Endothelial cell of umbilical vein (primary cell): Measurements from ENCODE around the gene C16orf95. TPM values are rescaled to one million over a fixed set of nuclear protein-coding genes. Genes with fewer than 3 reads are reported as not detected.

Experiments
- BruUV-seq: library from RNA; stranded (reverse); fragments of 400-500 nt; replicated peaks from 2 replicates; lab custom pipeline; 2021; lab: Mats Ljungman, UMichigan
- CTCF ChIA-PET: fragments of 300-600, 350-600 bp; sonication (Branson Sonifier 250); formaldehyde crosslinking; loops from one replicate; lab custom pipeline; 2021; ENCODE audit warnings: antibody characterized with exemption, inconsistent platforms; lab: Charles Lee
- POLR2A ChIA-PET: fragments of 300-600, 350-600 bp; sonication (Branson Sonifier 250); formaldehyde crosslinking; loops from one replicate; lab custom pipeline; 2021; ENCODE audit warnings: antibody characterized with exemption, inconsistent platforms; lab: Charles Lee
- DNase-seq: peaks from one replicate; pipeline ENCODE4 v3.0.0-alpha.2; 2011; ENCODE audit warnings: low read depth, low spot score
- FAIRE-seq: peaks from 2 replicates; lab custom pipeline; 2011; peaks lifted over from hg19 to GRCh38; lab: Jason Lieb, UNC
- H2AFZ ChIP-seq: 2 replicates; pipeline ENCODE4 v1.6.0; 2012; ENCODE audit warnings: low read depth, low read length, control low read depth, inconsistent platforms
- H3K27ac ChIP-seq: 2 replicates; pipeline ENCODE4 v1.5.1; 2011; ENCODE audit warnings: low read depth, mild to moderate bottlenecking, control low read depth, low read length, moderate library complexity; ENCODE audit not compliant: insufficient read depth
- H3K27me3 ChIP-seq, 2 experiments: 2 replicates each; pipeline versions ENCODE4 v1.6.0 to v1.6.1; 2011; ENCODE audit warnings: low read length in 2 of 2, mixed read lengths in 1 of 2; ENCODE audit not compliant: control insufficient read depth in 2 of 2, insufficient read depth in 2 of 2
- H3K36me3 ChIP-seq, 2 experiments: 2 replicates in 1 of 2; 3 replicates in 1 of 2; pipeline ENCODE4 v1.5.1; 2011; ENCODE audit warnings: low read length in 2 of 2, mild to moderate bottlenecking in 1 of 2, moderate library complexity in 1 of 2; ENCODE audit not compliant: control insufficient read depth in 2 of 2, insufficient read depth in 2 of 2; ENCODE audit errors: extremely low read depth in 1 of 2
- H3K4me1 ChIP-seq: 3 replicates; pipeline ENCODE4 v1.5.1; 2011; ENCODE audit warnings: mild to moderate bottlenecking, low read length; ENCODE audit not compliant: control insufficient read depth, insufficient read depth; ENCODE audit errors: extremely low read depth
- H3K4me2 ChIP-seq: 2 replicates; pipeline ENCODE4 v1.6.1; 2011; ENCODE audit warnings: low read length, control low read depth, mixed read lengths; ENCODE audit not compliant: insufficient read depth
- H3K4me3 ChIP-seq, 3 experiments: fragments of 200-600 bp in 1 of 3; sonication (generic), shearing (Covaris generic) in 1 of 3; replicated peaks in 1 of 3; 2 replicates each; pipeline ENCODE4 v1.5.1; 2011 to 2016; ENCODE audit warnings: control low read depth in 3 of 3, low read length in 3 of 3, mild to moderate bottlenecking in 2 of 3, inconsistent platforms in 1 of 3, low read depth in 1 of 3, moderate library complexity in 1 of 3; ENCODE audit not compliant: insufficient read depth in 1 of 3
- H3K79me2 ChIP-seq: 2 replicates; pipeline ENCODE4 v1.6.0; 2012; ENCODE audit warnings: low read length, inconsistent platforms; ENCODE audit not compliant: control insufficient read depth, insufficient read depth
- H3K9ac ChIP-seq: replicated peaks from 2 replicates; pipeline ENCODE3; 2011; ENCODE audit warnings: low read length, control low read depth; ENCODE audit not compliant: insufficient read depth; ENCODE audit errors: extremely low read depth
- H3K9me1 ChIP-seq: replicated peaks from 3 replicates; pipeline ENCODE4 v1.6.0; 2011; ENCODE audit warnings: mild to moderate bottlenecking, low read length; ENCODE audit not compliant: control insufficient read depth, insufficient read depth; ENCODE audit errors: extremely low read depth
- H3K9me3 ChIP-seq: replicated peaks from 2 replicates; pipeline ENCODE4 v1.5.1; 2012; ENCODE audit warnings: low read length, inconsistent platforms; ENCODE audit not compliant: control insufficient read depth, insufficient read depth
- H4K20me1 ChIP-seq: replicated peaks from 2 replicates; pipeline ENCODE3; 2011; ENCODE audit warnings: mild to moderate bottlenecking, low read length; ENCODE audit not compliant: control insufficient read depth, insufficient read depth; ENCODE audit errors: extremely low read depth
- EZH2 ChIP-seq: IDR thresholded peaks from 2 replicates; pipeline ENCODE4 v1.6.1; 2012; ENCODE audit warnings: borderline replicate concordance, low read depth, mild to moderate bottlenecking, moderate library complexity, low read length, inconsistent platforms; ENCODE audit not compliant: severe bottlenecking
- FOS ChIP-seq: IDR thresholded peaks from 2 replicates; pipeline ENCODE4 v1.6.1; 2011; ENCODE audit warnings: mild to moderate bottlenecking, low read length, moderate library complexity, borderline replicate concordance; ENCODE audit not compliant: insufficient read depth
- GATA2 ChIP-seq: IDR thresholded peaks from 2 replicates; pipeline ENCODE4 v1.7.0; 2011; ENCODE audit warnings: low read depth, mild to moderate bottlenecking, moderate library complexity, mixed read lengths, low read length; ENCODE audit not compliant: insufficient read length, insufficient read depth
- JUN ChIP-seq: IDR thresholded peaks from 2 replicates; pipeline ENCODE4 v1.6.1; 2011; ENCODE audit warnings: borderline replicate concordance, low read depth; ENCODE audit not compliant: insufficient read length, insufficient read depth
- MYC ChIP-seq: IDR thresholded peaks from one replicate; pipeline ENCODE4 v1.6.1; 2011; ENCODE audit warnings: mild to moderate bottlenecking, low read depth, low read length
- POLR2A ChIP-seq: IDR thresholded peaks from 2 replicates; pipeline ENCODE4 v1.6.1; 2012; ENCODE audit warnings: low read depth, mild to moderate bottlenecking, control low read depth, low read length
- POLR2AphosphoS5 ChIP-seq: IDR thresholded peaks from 2 replicates; pipeline ENCODE4 v1.6.1; 2012; ENCODE audit warnings: low read depth, mild to moderate bottlenecking, control low read depth, low read length, moderate library complexity; ENCODE audit not compliant: insufficient read depth
- dilution Hi-C: fragments of 300-500 bp; cut with MboI; formaldehyde crosslinking; loops from one replicate; pipeline ENCODE4 v1.15.0; 2019; ENCODE audit warnings: low sequenced_read_pairs; ENCODE audit not compliant: extremely low pct_ligation_motif_present
- intact Hi-C: fragments of 100-400 bp; cut with micrococcal nuclease; formaldehyde crosslinking; loops from one replicate; pipeline ENCODE4 v1.10.0; 2022
- polyA plus RNA-seq, 4 experiments: library from polyadenylated mRNA; depleted of rRNA in 3 of 4; stranded (reverse) in 3 of 4; unstranded in 1 of 4; fragments of >200 nt; gene quantifications; 2 replicates each; pipeline versions ENCODE4 v1.2.1 to v1.2.3, GENCODE V29; 2011 to 2012; ENCODE audit warnings: missing spikeins in 1 of 4
- total RNA-seq: library from RNA; stranded (reverse); gene quantifications from 2 replicates; pipeline ENCODE4 v1.2.3, GENCODE V29; 2021
- TF ChIP-seq, protein P1 (sequence below): IDR thresholded peaks from 2 replicates; pipeline ENCODE4 v1.6.1; 2011; ENCODE audit not compliant: insufficient read depth, insufficient read length
- TF ChIP-seq, protein P2 (sequence below), 2 donors: IDR thresholded peaks; 1 replicate in 1 of 2; 2 replicates in 1 of 2; pipeline ENCODE4 v1.5.1; 2011; ENCODE audit warnings: low read length in 2 of 2, mild to moderate bottlenecking in 2 of 2, moderate library complexity in 2 of 2, control low read depth in 1 of 2, inconsistent platforms in 1 of 2, low read depth in 1 of 2; ENCODE audit not compliant: insufficient read depth in 1 of 2; ENCODE audit errors: extremely low read depth in 1 of 2

C16orf95 gene
- total and polyA plus RNA-seq, 2 donors (not counting 3 experiments of a cell fraction or from before 2014, with no cell fraction given): 4.0 to 6.6 TPM

DNA sequence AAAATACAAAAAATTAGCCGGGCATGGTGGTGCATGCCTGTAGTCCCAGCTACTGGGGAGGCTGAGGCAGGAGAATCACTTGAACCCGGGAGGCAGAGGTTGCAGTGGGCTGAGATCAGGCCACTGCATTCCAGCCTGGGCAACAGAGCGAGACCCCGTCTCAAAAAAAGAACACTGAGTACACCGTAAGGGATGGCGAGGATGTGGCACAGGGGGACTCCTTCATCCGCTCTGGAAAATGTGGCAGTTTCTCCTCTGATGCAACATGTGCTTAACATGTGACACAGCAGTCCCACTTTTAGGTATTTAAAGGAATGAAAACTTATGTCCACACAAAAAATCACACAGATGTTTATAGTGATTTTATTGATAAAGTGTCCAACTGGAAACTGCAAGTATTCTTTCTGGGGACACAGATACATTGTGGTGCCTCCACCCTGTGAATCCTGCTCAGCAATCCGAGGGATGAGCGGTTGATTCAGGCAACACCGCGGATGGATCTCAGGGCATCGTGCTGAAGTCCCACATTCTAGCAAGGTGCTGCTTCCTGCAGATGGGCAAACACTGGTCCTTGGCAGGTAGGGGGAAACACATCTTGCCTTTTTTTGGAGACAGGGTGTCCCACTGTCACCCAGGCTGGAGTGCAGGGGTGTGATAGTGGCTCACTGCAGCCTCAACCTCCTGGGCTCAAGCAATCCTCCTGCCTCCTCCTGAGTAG, 3.5 kb upstream of the C16orf95 start:
- Histone ChIP-seq H3K27ac (no peak overlapping the region), H3K9me1 (no peaks in the 10 kb centered on the region), H3K79me2 (peaks cover 11% of the 10 kb centered on the region), H3K36me3 (no peaks in the 10 kb centered on the region), H3K4me1 (peaks cover 7% of the 10 kb centered on the region), H2AFZ (no peak overlapping the region), H3K4me2 (no peak overlapping the region), H3K27me3 (no peaks in the 10 kb centered on the region), H4K20me1 (no peaks in the 10 kb centered on the region), H3K9ac (no peak overlapping the region), H3K4me3 (no peak overlapping the region), H3K9me3 (no peaks in the 10 kb centered on the region)
- ChIA-PET POLR2A (no interaction called here), CTCF (no interaction called here)
- DNase-seq (no peak), FAIRE-seq (no peak)
- intact Hi-C loops: no loop called here
- dilution Hi-C loops: no loop called here
- no TSS peak for BruUV-seq
- TF ChIP-seq EZH2 (no peak), POLR2A (no peak), POLR2AphosphoS5 (no peak), FOS (no peak), GATA2 (no peak), JUN (no peak), MYC (no peak)
- TF ChIP-seq, protein P1, sequence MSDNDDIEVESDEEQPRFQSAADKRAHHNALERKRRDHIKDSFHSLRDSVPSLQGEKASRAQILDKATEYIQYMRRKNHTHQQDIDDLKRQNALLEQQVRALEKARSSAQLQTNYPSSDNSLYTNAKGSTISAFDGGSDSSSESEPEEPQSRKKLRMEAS: no peak
- TF ChIP-seq, protein P2, sequence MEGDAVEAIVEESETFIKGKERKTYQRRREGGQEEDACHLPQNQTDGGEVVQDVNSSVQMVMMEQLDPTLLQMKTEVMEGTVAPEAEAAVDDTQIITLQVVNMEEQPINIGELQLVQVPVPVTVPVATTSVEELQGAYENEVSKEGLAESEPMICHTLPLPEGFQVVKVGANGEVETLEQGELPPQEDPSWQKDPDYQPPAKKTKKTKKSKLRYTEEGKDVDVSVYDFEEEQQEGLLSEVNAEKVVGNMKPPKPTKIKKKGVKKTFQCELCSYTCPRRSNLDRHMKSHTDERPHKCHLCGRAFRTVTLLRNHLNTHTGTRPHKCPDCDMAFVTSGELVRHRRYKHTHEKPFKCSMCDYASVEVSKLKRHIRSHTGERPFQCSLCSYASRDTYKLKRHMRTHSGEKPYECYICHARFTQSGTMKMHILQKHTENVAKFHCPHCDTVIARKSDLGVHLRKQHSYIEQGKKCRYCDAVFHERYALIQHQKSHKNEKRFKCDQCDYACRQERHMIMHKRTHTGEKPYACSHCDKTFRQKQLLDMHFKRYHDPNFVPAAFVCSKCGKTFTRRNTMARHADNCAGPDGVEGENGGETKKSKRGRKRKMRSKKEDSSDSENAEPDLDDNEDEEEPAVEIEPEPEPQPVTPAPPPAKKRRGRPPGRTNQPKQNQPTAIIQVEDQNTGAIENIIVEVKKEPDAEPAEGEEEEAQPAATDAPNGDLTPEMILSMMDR (IDR thresholded peaks at IDR 0.05; ENCODE audit: extremely low read depth in 1 of 2, insufficient read depth in 1 of 2, low read depth in 1 of 2, low read length in 2 of 2): no peak
